GM18519 (cell line): ENCODE results near the gene HTRA1.

ENCODE experiments used
- ATAC-seq: cut with Tn5 transposase; IDR thresholded peaks from one replicate; pipeline ENCODE4 v1.9.1; 2021; ENCODE audit warnings: mild to moderate bottlenecking, moderate library complexity; ENCODE audit not compliant: unreplicated experiment, low FRiP score

HTRA1 gene

DNA sequence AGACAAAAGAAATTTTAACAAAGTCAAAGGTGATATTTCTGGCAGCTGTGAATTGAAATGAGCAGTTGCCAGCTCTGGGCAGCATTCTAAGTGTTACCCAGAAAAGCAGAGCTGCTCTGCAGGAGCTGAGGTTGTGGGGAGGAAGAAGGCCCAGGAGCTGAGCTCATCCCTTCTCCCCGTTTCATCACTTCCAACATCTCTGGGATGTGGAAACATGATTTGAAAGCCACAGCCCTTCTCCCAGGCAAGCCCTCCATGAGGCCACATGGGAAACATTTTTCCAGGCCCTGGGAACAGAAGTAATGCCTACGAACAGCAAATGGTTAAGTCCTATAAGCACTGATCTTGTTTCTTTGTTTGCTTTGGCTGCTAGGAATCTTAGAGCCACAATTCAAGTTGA, 88.3 kb downstream of the HTRA1 start:
- no peak for ATAC-seq

DNA sequence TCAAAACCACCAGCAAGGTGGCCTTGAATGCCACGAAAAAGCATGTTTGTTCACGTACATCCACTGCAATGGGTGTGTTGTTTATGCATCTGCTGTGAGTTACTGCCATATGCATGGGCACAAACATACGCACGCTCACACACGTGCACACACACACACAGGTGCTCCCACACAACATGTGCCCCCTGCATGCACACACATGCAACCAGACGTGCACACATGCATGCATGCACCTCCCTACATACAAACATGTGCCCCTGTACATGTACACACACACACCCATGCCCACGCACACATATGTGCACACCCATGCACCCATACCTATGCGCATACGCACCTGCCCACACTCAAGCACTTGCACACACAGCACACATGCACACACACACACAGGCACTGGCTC, 89.1 kb downstream of the HTRA1 start:
- ATAC-seq = no peak

- ATAC-seq = no peak
These were observed 89.6 kb downstream of the HTRA1 start for GRCh38 chr10:122550983-122551382.

DNA sequence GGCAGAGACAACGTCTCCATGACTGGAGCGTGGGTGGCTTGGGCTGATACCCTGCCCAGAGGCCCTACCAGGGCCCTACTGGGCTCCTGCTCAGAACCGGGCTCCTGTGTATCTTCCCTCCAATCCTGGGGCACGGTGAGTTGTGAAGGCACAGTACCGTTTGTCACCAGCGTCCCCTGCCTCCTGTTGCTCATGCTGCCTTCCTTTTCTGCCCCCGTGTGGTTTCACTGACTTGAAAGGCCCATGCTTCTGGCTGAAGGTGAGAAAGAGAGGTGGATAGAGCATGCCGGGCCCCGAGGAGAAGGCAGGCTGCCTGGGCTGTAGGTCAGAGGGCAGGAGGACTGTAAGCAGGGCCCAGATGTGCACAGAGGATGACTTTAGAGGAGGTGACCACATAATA, 90.1 kb downstream of the HTRA1 start:
- ATAC-seq = no peak

GRCh38 chr10:122553341-122553740, 92.0 kb downstream of the HTRA1 start:
- no peak for ATAC-seq

DNA sequence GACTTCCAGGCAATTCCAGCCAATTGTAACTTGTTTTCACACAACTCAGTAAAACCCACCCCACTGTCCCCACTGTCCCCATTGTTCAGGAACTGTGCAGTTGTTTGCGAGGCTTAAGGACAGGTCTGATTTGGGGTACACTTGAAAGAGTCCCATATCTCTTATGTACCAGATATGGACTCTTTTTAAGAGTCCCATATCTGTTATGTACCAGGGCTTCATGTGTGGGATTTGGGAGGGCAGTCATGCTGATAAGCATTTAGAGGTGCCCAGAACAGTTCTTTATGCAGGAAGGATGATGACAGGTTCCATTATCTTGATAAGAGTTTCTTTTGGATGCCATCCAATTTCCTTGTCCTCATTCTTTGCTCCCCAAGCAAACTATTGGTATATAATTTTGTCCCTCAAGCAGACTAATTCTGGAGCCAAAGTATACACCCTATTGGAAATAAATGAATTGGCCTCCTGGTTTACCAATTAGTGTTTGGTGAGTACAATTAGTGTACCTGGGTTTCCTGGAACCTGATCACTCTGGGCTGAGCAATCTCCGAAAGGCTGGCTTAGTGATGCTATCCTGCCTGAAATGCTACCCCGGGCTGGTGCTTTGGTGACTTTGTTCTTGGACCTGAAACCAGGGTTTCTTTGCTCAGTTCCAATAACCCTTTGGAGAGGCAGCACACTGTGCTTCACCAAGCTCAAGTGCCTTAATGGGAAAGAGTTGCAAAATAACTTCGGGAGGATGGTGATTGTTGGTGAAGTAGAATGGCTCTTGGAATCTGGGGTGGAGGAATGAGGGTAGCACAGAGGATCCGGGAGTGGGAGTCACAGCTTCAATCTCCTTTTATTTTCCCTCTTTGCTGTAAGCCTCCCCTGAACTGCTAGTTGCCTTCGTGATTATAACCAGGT, 93.0 kb downstream of the HTRA1 start:
- no peak for ATAC-seq

- ATAC-seq = no peak
These were observed 94.1 kb downstream of the HTRA1 start for GRCh38 chr10:122555442-122555841.

DNA sequence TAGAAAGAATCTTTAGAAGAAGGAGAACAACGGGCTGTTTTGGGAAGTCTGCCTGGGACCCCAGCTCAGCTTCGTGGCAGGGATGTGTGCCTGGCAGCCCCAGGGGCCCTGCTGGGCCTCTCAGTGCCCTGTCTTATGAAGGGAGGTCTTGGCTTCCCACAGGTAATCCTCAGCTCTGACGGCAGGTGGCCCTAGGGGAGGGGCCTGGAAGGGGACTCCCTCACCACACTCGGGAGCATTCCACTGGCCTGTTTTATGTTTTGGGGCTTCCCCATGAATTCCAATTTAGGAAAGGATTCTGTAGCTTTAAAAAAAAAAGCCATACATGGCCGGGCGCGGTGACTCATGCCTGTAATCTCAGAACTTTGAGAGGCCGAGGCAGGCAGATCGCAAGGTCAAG, 96.2 kb downstream of the HTRA1 start:
- no peak for ATAC-seq

GRCh38 chr10:122558452-122558851, 97.1 kb downstream of the HTRA1 start:
- ATAC-seq = no peak

DNA sequence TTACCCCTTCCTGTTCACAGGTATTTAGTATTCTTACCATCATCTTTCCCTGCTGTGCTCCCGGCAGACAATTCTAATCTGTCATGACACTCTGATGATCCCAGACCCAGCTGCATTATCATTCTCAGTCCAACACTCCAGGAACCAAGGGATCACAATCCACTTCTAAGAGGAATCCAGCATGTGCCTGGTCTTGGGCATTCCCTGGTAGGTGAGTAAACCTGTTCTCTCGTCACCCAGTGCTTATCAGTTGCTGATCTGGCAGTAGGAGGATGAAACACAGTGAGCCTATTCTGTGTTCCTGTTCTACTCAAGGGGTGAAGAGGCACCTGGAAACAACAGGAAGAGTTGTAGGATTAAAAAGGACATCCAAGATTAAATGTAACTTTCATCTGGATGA, 97.9 kb downstream of the HTRA1 start:
- ATAC-seq = no peak

GRCh38 chr10:122560279-122560804, 99.0 kb downstream of the HTRA1 start, which contains the start of gene DMBT1:
TSS of gene DMBT1 (plus strand) at chr10:122560754. CDS start at chr10:122560771, 17 bp downstream.
- no peak for ATAC-seq

- no peak for ATAC-seq
These were observed 99.9 kb downstream of the HTRA1 start for GRCh38 chr10:122561212-122561611.

DNA sequence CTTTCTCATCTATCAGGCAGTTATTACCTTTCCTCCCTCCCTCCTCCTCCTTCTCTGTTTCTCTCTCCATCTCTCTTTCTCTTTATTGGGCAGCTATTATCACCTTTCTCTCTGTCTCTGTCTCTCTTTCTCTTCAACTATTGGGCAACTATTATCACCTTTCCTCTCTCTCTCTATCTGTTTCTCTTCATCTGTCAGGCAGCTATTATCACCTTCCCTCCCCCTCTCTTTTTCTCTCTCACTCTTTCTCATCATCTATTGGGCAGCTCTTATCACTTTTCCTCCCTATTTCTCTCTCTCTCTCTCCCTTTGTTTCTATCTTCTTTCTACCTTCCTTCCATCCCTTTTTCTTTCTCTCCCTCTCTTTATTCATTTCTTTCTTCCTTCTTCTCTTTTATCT, 100.4 kb downstream of the HTRA1 start:
- ATAC-seq = no peak
